ENCODE measurements around the gene KBTBD8. TPM values are rescaled to one million over a fixed set of nuclear protein-coding genes. Genes with fewer than 3 reads are reported as not detected.

The KBTBD8 gene
- total and polyA plus RNA-seq, 2 donors (not counting 1 experiment from before 2014, with no cell fraction given): 27.6 to 31.6 TPM

DNA sequence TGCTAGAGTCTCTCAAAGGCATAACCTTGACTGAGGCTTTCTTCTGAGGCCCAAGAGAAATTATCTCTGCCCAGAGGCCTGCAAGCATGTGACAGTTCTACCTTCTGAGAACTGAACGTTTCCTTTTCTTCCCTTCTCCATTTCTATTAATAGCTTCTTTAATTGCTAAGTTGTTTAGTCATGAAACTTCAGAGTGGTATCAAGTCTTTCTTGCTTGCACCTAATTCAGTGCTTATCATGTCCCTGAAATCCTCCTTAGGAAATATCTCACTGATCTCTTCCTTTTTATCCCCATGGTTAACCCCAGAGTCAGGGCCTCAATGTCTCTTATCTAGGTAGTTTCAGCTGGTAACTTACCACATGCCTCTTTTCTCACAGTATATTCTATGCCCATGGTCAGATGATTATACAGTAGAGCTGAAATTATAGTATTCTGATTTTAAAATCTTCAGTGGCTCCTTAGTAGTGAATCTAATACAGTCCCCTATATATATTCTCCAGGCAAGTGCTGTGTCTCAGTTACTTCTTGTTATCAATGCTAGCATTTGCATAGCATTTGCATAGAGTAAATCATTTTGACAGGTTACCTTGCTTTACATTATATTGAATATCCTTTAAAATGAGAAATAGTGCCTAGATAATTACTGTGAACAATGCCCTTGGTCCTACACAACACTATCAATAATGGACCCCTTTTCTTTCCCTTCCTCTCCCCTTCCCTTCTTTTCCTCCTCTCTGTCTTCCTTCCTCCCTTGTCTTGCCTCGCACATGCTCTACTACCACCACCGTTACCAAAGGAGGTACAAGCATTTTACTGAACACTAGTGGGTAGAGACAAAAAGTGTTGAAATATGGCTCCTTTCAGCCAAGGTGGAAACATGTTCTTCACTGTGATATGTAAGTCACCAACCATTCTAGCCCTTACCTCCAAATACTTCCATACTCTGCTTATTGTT, 33.0 kb downstream of the KBTBD8 start:
- no peaks in the 10 kb centered on the region for H3K9me3 ChIP-seq (ENCODE audit: control extremely low read depth in 1 of 3, control insufficient read depth in 2 of 3, insufficient read depth in 1 of 3, low read length in 2 of 3)
- WGBS (ENCODE audit: insufficient coverage): no CpG with 5 or more reads among the region's 3 CpGs
- peak overlapping the region; percentile 10 for H3K9ac ChIP-seq (ENCODE audit: low read length)
- Mint-ChIP-seq H3K4me1 (peaks cover 24% of the 10 kb centered on the region), H3K4me3 (no peak overlapping the region), H3K27me3 (no peaks in the 10 kb centered on the region), H3K9me3 (ENCODE audit: insufficient read depth) (no peaks in the 10 kb centered on the region), H3K27ac (peak overlapping the region; percentile 33)
- peak overlapping the region; percentile 9 for H3K4me2 ChIP-seq (replicated peaks; ENCODE audit: low read depth, low read length, poor library complexity, severe bottlenecking)
- POLR2A ChIA-PET: no interaction called here
- ATAC-seq (ENCODE audit: low read depth) (no peak), DNase-seq (no peak)
- peaks cover 10 to 16% of the 10 kb centered on the region in 2 donors for H3K4me1 ChIP-seq (ENCODE audit: control insufficient read depth in 2 of 2, insufficient read depth in 2 of 2, low read length in 2 of 2)
- no peaks in the 10 kb centered on the region for H4K20me1 ChIP-seq (ENCODE audit: control insufficient read depth, insufficient read depth, low read length, poor library complexity, severe bottlenecking)
- intact Hi-C loops (cut with micrococcal nuclease): no loop called here
- TF ChIP-seq EZH2 (IDR thresholded peaks at IDR 0.05; ENCODE audit: borderline replicate concordance, insufficient read depth, low read depth, low read length, poor library complexity, severe bottlenecking): no peak
- TF ChIP-seq, protein P1, sequence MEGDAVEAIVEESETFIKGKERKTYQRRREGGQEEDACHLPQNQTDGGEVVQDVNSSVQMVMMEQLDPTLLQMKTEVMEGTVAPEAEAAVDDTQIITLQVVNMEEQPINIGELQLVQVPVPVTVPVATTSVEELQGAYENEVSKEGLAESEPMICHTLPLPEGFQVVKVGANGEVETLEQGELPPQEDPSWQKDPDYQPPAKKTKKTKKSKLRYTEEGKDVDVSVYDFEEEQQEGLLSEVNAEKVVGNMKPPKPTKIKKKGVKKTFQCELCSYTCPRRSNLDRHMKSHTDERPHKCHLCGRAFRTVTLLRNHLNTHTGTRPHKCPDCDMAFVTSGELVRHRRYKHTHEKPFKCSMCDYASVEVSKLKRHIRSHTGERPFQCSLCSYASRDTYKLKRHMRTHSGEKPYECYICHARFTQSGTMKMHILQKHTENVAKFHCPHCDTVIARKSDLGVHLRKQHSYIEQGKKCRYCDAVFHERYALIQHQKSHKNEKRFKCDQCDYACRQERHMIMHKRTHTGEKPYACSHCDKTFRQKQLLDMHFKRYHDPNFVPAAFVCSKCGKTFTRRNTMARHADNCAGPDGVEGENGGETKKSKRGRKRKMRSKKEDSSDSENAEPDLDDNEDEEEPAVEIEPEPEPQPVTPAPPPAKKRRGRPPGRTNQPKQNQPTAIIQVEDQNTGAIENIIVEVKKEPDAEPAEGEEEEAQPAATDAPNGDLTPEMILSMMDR (IDR thresholded peaks at IDR 0.05): no peak
- no peaks in the 10 kb centered on the region for H3K79me2 ChIP-seq (ENCODE audit: control insufficient read depth, insufficient read depth, low read length)
- no peak overlapping the region for H3K27ac ChIP-seq (ENCODE audit: low read length in 2 of 2)
- peak overlapping the region; percentile 44 for H2AFZ ChIP-seq (ENCODE audit: insufficient read depth, low read depth, low read length, poor library complexity, severe bottlenecking)
- H3K36me3 ChIP-seq (replicated peaks in 1 of 2; ENCODE audit: control extremely low read depth in 1 of 2, control insufficient read depth in 1 of 2, extremely low read depth in 1 of 2, insufficient read depth in 2 of 2, low read length in 1 of 2): no peaks in the 10 kb centered on the region
- CTCF ChIA-PET: interaction anchor here (1.6 to 2.0 kb wide), 2 partner anchors 15 to 59 kb away, joined by 3 to 7 read pairs; no protein-coding TSS in a partner anchor
- H3K4me3 ChIP-seq (ENCODE audit: control extremely low read depth in 1 of 5, extremely low read depth in 1 of 5, insufficient read depth in 1 of 5, low read depth in 2 of 5, low read length in 4 of 5): no peak overlapping the region
- H3K27me3 ChIP-seq (replicated peaks in 1 of 4; ENCODE audit: control extremely low read depth in 1 of 4, control insufficient read depth in 3 of 4, insufficient read depth in 4 of 4, low read length in 3 of 4): no peaks in the 10 kb centered on the region

DNA sequence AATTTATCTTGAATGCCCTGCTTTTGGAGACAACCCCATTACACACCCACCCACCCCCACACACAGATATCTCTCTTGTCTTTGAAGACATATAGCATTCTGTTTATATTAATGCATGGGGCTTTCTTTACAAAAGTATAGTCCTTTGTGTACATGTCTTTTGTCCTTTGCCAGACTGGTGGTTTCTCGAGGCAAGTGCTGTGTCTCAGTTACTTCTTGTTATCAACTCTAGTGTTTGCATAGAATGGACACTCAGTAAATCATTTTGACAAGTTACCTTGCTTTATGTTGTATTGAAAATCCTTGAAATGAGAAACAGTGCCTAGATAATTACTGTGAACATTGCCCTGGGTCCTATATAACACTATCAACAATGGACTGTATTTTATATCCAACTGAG, 33.9 kb downstream of the KBTBD8 start:
- H3K4me2 ChIP-seq (replicated peaks; ENCODE audit: low read depth, low read length, poor library complexity, severe bottlenecking): no peak overlapping the region
- H3K36me3 ChIP-seq (replicated peaks in 1 of 2; ENCODE audit: control extremely low read depth in 1 of 2, control insufficient read depth in 1 of 2, extremely low read depth in 1 of 2, insufficient read depth in 2 of 2, low read length in 1 of 2): no peaks in the 10 kb centered on the region
- no peak overlapping the region for H3K27ac ChIP-seq (ENCODE audit: low read length in 2 of 2)
- no peak for ATAC-seq (ENCODE audit: low read depth)
- no peak for TF ChIP-seq EZH2 (IDR thresholded peaks at IDR 0.05; ENCODE audit: borderline replicate concordance, insufficient read depth, low read depth, low read length, poor library complexity, severe bottlenecking)
- TF ChIP-seq, protein P1 (IDR thresholded peaks at IDR 0.05): no peak
- no CpG with 5 or more reads among the region's 1 CpG for WGBS (ENCODE audit: insufficient coverage)
- no peaks in the 10 kb centered on the region for H4K20me1 ChIP-seq (ENCODE audit: control insufficient read depth, insufficient read depth, low read length, poor library complexity, severe bottlenecking)
- no peak overlapping the region for H3K4me3 Mint-ChIP-seq
- H3K4me3 ChIP-seq (ENCODE audit: control extremely low read depth in 1 of 5, extremely low read depth in 1 of 5, insufficient read depth in 1 of 5, low read depth in 2 of 5, low read length in 4 of 5): no peak overlapping the region
- intact Hi-C loops (cut with micrococcal nuclease): loop anchor here (2.0 kb wide), 1 partner anchor 13 kb away; no protein-coding TSS in a partner anchor
- ChIA-PET POLR2A (no interaction called here), CTCF (no interaction called here)
- H3K4me1 Mint-ChIP-seq: peaks cover 24% of the 10 kb centered on the region
- no peak overlapping the region for H3K27ac Mint-ChIP-seq
- no peaks in the 10 kb centered on the region for H3K79me2 ChIP-seq (ENCODE audit: control insufficient read depth, insufficient read depth, low read length)
- DNase-seq: no peak
- H3K27me3 Mint-ChIP-seq: no peaks in the 10 kb centered on the region
- no peak overlapping the region for H3K9ac ChIP-seq (ENCODE audit: low read length)
- H3K27me3 ChIP-seq (replicated peaks in 1 of 4; ENCODE audit: control extremely low read depth in 1 of 4, control insufficient read depth in 3 of 4, insufficient read depth in 4 of 4, low read length in 3 of 4): no peaks in the 10 kb centered on the region
- no peaks in the 10 kb centered on the region for H3K9me3 Mint-ChIP-seq (ENCODE audit: insufficient read depth)
- H3K9me3 ChIP-seq (ENCODE audit: control extremely low read depth in 1 of 3, control insufficient read depth in 2 of 3, insufficient read depth in 1 of 3, low read length in 2 of 3): no peaks in the 10 kb centered on the region
- no peak overlapping the region for H2AFZ ChIP-seq (ENCODE audit: insufficient read depth, low read depth, low read length, poor library complexity, severe bottlenecking)
- peaks cover 10 to 16% of the 10 kb centered on the region in 2 donors for H3K4me1 ChIP-seq (ENCODE audit: control insufficient read depth in 2 of 2, insufficient read depth in 2 of 2, low read length in 2 of 2)
